Type B pancreatic cell (in vitro differentiated cells): ENCODE measurements around the gene MAST4. TPM values are rescaled to one million over a fixed set of nuclear protein-coding genes. Genes with fewer than 3 reads are reported as not detected.
"Not testable (repeated sequence)": the region's sequence is repeated elsewhere in the genome, so short reads cannot be mapped to it uniquely, and the experiment has no call there.

Experiments
- DNase-seq: peaks from one replicate; pipeline ENCODE4 v3.0.0; 2021; ENCODE audit warnings: mixed read lengths; ENCODE audit not compliant: unreplicated experiment; ENCODE audit errors: extremely low spot score
- H3K27ac Mint-ChIP-seq: 2 replicates; pipeline ENCODE4 v1.8.0; 2021; ENCODE audit warnings: mild to moderate bottlenecking, mixed read lengths
- H3K27me3 Mint-ChIP-seq: 2 replicates; pipeline ENCODE4 v1.8.0; 2021; ENCODE audit warnings: mixed read lengths
- H3K36me3 Mint-ChIP-seq: 2 replicates; pipeline ENCODE4 v1.8.0; 2021; ENCODE audit warnings: mixed read lengths
- H3K4me1 Mint-ChIP-seq: one replicate; pipeline ENCODE4 v1.8.0; 2021; ENCODE audit warnings: mixed read lengths; ENCODE audit not compliant: unreplicated experiment
- H3K4me3 Mint-ChIP-seq: 2 replicates; pipeline ENCODE4 v1.8.0; 2021; ENCODE audit warnings: mild to moderate bottlenecking, mixed read lengths
- H3K9me3 Mint-ChIP-seq: 2 replicates; pipeline ENCODE4 v1.8.0; 2021; ENCODE audit warnings: mixed read lengths
- CTCF ChIP-seq: fragments of 200-600 bp; sonication (generic); conservative IDR thresholded peaks from 2 replicates; pipeline ENCODE4 v1.5.0; 2021; ENCODE audit warnings: antibody characterized with exemption, mild to moderate bottlenecking
- total RNA-seq: library from RNA; stranded (reverse); gene quantifications from 2 replicates; pipeline ENCODE4 v1.2.1, GENCODE V29; 2021; ENCODE audit warnings: low replicate concordance

The MAST4 gene
- total RNA-seq, 1 donor from 2014 or later, result 23.0 TPM

- Mint-ChIP-seq H3K27ac (no peak overlapping the region), H3K36me3 (no peaks in the 10 kb centered on the region), H3K4me3 (no peak overlapping the region), H3K4me1 (peaks cover 10% of the 10 kb centered on the region), H3K9me3 (no peaks in the 10 kb centered on the region), H3K27me3 (peaks cover 6% of the 10 kb centered on the region)
- no peak for DNase-seq
- TF ChIP-seq CTCF, result no peak
These were observed 84.0 kb downstream of the MAST4 start for GRCh38 chr5:66680221-66680620.

GRCh38 chr5:66680804-66681203 lies 84.6 kb downstream of the MAST4 start:
- no peak overlapping the region for H3K27ac Mint-ChIP-seq
- H3K9me3 Mint-ChIP-seq, result no peaks in the 10 kb centered on the region
- H3K4me1 Mint-ChIP-seq, result peaks cover 10% of the 10 kb centered on the region
- no peak overlapping the region for H3K4me3 Mint-ChIP-seq
- H3K36me3 Mint-ChIP-seq, result no peaks in the 10 kb centered on the region
- peaks cover 6% of the 10 kb centered on the region for H3K27me3 Mint-ChIP-seq
- DNase-seq, result no peak
- peak; percentile 53 for TF ChIP-seq CTCF

- peaks cover 7% of the 10 kb centered on the region for H3K4me1 Mint-ChIP-seq
- no peak for TF ChIP-seq CTCF
- no peaks in the 10 kb centered on the region for H3K9me3 Mint-ChIP-seq
- peaks cover 4% of the 10 kb centered on the region for H3K27me3 Mint-ChIP-seq
- H3K36me3 Mint-ChIP-seq, result no peaks in the 10 kb centered on the region
- DNase-seq, result no peak
- H3K27ac Mint-ChIP-seq, result no peak overlapping the region
- H3K4me3 Mint-ChIP-seq, result no peak overlapping the region
These were observed 88.5 kb downstream of the MAST4 start for GRCh38 chr5:66684663-66685062.

- no peak for TF ChIP-seq CTCF
- Mint-ChIP-seq H3K27ac (no peak overlapping the region), H3K4me3 (no peak overlapping the region), H3K4me1 (no peaks in the 10 kb centered on the region), H3K36me3 (no peaks in the 10 kb centered on the region), H3K9me3 (no peaks in the 10 kb centered on the region), H3K27me3 (peaks cover 9% of the 10 kb centered on the region)
- no peak for DNase-seq
These were observed 93.5 kb downstream of the MAST4 start for GRCh38 chr5:66689522-66690220.

- DNase-seq, result no peak
- no peak overlapping the region for H3K4me3 Mint-ChIP-seq
- H3K36me3 Mint-ChIP-seq, result peaks cover 4% of the 10 kb centered on the region
- H3K27me3 Mint-ChIP-seq, result peaks cover 14% of the 10 kb centered on the region
- no peak for TF ChIP-seq CTCF
- H3K4me1 Mint-ChIP-seq, result no peaks in the 10 kb centered on the region
- no peak overlapping the region for H3K27ac Mint-ChIP-seq
- H3K9me3 Mint-ChIP-seq, result peaks cover 8% of the 10 kb centered on the region
These were observed 97.8 kb downstream of the MAST4 start for GRCh38 chr5:66694036-66694435.

GRCh38 chr5:66695840-66696239 lies 99.6 kb downstream of the MAST4 start:
- not testable (repeated sequence) for H3K9me3 Mint-ChIP-seq, H3K4me3 Mint-ChIP-seq, H3K36me3 Mint-ChIP-seq, H3K27ac Mint-ChIP-seq, H3K4me1 Mint-ChIP-seq, DNase-seq, H3K27me3 Mint-ChIP-seq
